B cell (primary cell): Measurements from ENCODE around the gene IRF2BPL. TPM values are rescaled to one million over a fixed set of nuclear protein-coding genes. Genes with fewer than 3 reads are reported as not detected.

Experiments used
- ATAC-seq: fragments of 200-7000 bp; cut with Tn5 transposase; one replicate; pipeline ENCODE4 v1.10.0; 2021; ENCODE audit warnings: low read depth, mild to moderate bottlenecking, moderate number of reproducible peaks, moderate library complexity
- CTCF ChIA-PET: fragments of 350-600 bp; sonication (Branson Sonifier 250); formaldehyde crosslinking; loops from one replicate; lab custom pipeline; 2021; ENCODE audit warnings: antibody characterized with exemption, inconsistent platforms; lab: Charles Lee
- POLR2A ChIA-PET: fragments of 350-600 bp; sonication (Branson Sonifier 250); formaldehyde crosslinking; loops from one replicate; lab custom pipeline; 2021; ENCODE audit warnings: antibody characterized with exemption; lab: Charles Lee
- DNase-seq: peaks from one replicate; pipeline ENCODE4 v3.0.0; 2013
- H2AFZ ChIP-seq: 2 replicates; pipeline ENCODE4 v1.6.1; 2012; ENCODE audit warnings: mild to moderate bottlenecking, low read depth, low read length; ENCODE audit not compliant: insufficient read depth, poor library complexity, severe bottlenecking
- H3K27ac ChIP-seq, 2 donors: 1 replicate in 1 of 2; 2 replicates in 1 of 2; pipeline ENCODE4 v1.5.1; 2012 to 2013; ENCODE audit warnings: low read length in 2 of 2, mild to moderate bottlenecking in 2 of 2, moderate library complexity in 1 of 2
- H3K27me3 ChIP-seq, 4 experiments: fragments of 200-600 bp in 1 of 4; sonication (generic) in 1 of 4; replicated peaks in 1 of 4; 1 replicate in 2 of 4; 2 replicates in 2 of 4; pipeline versions ENCODE4 v1.6.1 to v1.7.0; 2013 to 2016; ENCODE audit warnings: low read length in 3 of 4, mild to moderate bottlenecking in 2 of 4, mixed read lengths in 1 of 4, moderate library complexity in 1 of 4; ENCODE audit not compliant: insufficient read depth in 4 of 4, control insufficient read depth in 3 of 4; ENCODE audit errors: control extremely low read depth in 1 of 4
- H3K36me3 ChIP-seq, 2 experiments: replicated peaks in 1 of 2; 1 replicate in 1 of 2; 2 replicates in 1 of 2; pipeline versions ENCODE4 v1.6.1 to v1.7.1; 2013; ENCODE audit warnings: low read length in 1 of 2; ENCODE audit not compliant: insufficient read depth in 2 of 2, control insufficient read depth in 1 of 2; ENCODE audit errors: control extremely low read depth in 1 of 2, extremely low read depth in 1 of 2
- H3K4me1 ChIP-seq, 2 donors: fragments of 200-600 bp in 1 of 2; sonication (generic) in 1 of 2; 1 replicate in 1 of 2; 2 replicates in 1 of 2; pipeline versions ENCODE4 v1.5.1 to v1.6.1; 2013 to 2017; ENCODE audit warnings: low read length in 2 of 2; ENCODE audit not compliant: control insufficient read depth in 2 of 2, insufficient read depth in 2 of 2
- H3K4me2 ChIP-seq: replicated peaks from 2 replicates; pipeline ENCODE3; 2012; ENCODE audit warnings: mild to moderate bottlenecking, low read depth, low read length; ENCODE audit not compliant: poor library complexity, severe bottlenecking
- H3K4me3 ChIP-seq, 5 experiments: fragments of 200-600 bp in 1 of 5; sonication (generic) in 1 of 5; 1 replicate in 3 of 5; 2 replicates in 2 of 5; pipeline versions ENCODE4 v1.5.1 to v1.7.0; 2011 to 2016; ENCODE audit warnings: low read length in 4 of 5, mild to moderate bottlenecking in 4 of 5, low read depth in 2 of 5, control low read depth in 1 of 5, moderate library complexity in 1 of 5; ENCODE audit not compliant: insufficient read depth in 1 of 5; ENCODE audit errors: control extremely low read depth in 1 of 5, extremely low read depth in 1 of 5
- H3K79me2 ChIP-seq: fragments of 200-600 bp; sonication (generic); one replicate; pipeline ENCODE4 v1.6.0; 2016; ENCODE audit warnings: low read length; ENCODE audit not compliant: control insufficient read depth, insufficient read depth
- H3K9ac ChIP-seq: fragments of 200-600 bp; sonication (generic); 2 replicates; pipeline ENCODE4 v1.6.1; 2017; ENCODE audit warnings: mild to moderate bottlenecking, low read length, moderate library complexity
- H3K9me3 ChIP-seq, 3 donors: one replicate each; pipeline versions ENCODE4 v1.6.1 to v1.7.1; 2013; ENCODE audit warnings: low read length in 2 of 3; ENCODE audit not compliant: control insufficient read depth in 2 of 3, insufficient read depth in 1 of 3; ENCODE audit errors: control extremely low read depth in 1 of 3
- H4K20me1 ChIP-seq: 2 replicates; pipeline ENCODE4 v1.6.0; 2012; ENCODE audit warnings: mild to moderate bottlenecking, low read length; ENCODE audit not compliant: insufficient read depth, control insufficient read depth, poor library complexity, severe bottlenecking
- H3K27ac Mint-ChIP-seq: one replicate; pipeline ENCODE4 v1.8.0; 2021; ENCODE audit warnings: mixed read lengths
- H3K27me3 Mint-ChIP-seq: one replicate; pipeline ENCODE4 v1.8.0; 2021; ENCODE audit warnings: mixed read lengths
- H3K4me1 Mint-ChIP-seq: one replicate; pipeline ENCODE4 v1.8.0; 2021; ENCODE audit warnings: mixed read lengths
- H3K4me3 Mint-ChIP-seq: one replicate; pipeline ENCODE4 v1.8.0; 2021; ENCODE audit warnings: mixed read lengths
- H3K9me3 Mint-ChIP-seq: one replicate; pipeline ENCODE4 v1.8.0; 2022; ENCODE audit warnings: mixed read lengths; ENCODE audit not compliant: insufficient read depth
- CTCF ChIP-seq: fragments of 200-600 bp; IDR thresholded peaks from one replicate; pipeline ENCODE4 v1.8.0; 2022; ENCODE audit warnings: antibody characterized with exemption, mild to moderate bottlenecking
- EZH2 ChIP-seq: IDR thresholded peaks from 2 replicates; pipeline ENCODE4 v1.6.1; 2012; ENCODE audit warnings: borderline replicate concordance, low read depth, mild to moderate bottlenecking, moderate library complexity, low read length; ENCODE audit not compliant: insufficient read depth, poor library complexity, severe bottlenecking
- WGBS: methylation state at CpG from one replicate; pipeline ENCODE4 v1.1.5; 2013; ENCODE audit warnings: missing lambda C conversion rate; ENCODE audit not compliant: insufficient coverage; 5-methylcytosine and 5-hydroxymethylcytosine counted together
- intact Hi-C: fragments of 100-400 bp; cut with micrococcal nuclease; formaldehyde crosslinking; loops from one replicate; pipeline ENCODE4 v1.10.0; 2022
- polyA plus RNA-seq: library from polyadenylated mRNA; depleted of rRNA; stranded (reverse); fragments of >200 nt; gene quantifications from 2 replicates; pipeline ENCODE4 v1.2.3, GENCODE V29; 2012
- total RNA-seq, 2 donors: library from RNA; stranded (reverse); fragments of 120-200 nt in 1 of 2; gene quantifications; 1 replicate in 1 of 2; 2 replicates in 1 of 2; pipeline versions ENCODE4 v1.2.3 to v1.2.4, GENCODE V29; 2013 to 2022

Gene IRF2BPL
- total and polyA plus RNA-seq, 2 donors (not counting 1 experiment from before 2014, with no cell fraction given) = 27.9 to 34.0 TPM

- no peaks in the 10 kb centered on the region for H3K9me3 ChIP-seq
- H3K9me3 Mint-ChIP-seq = no peaks in the 10 kb centered on the region
- TF ChIP-seq CTCF = no peak
- no peak for TF ChIP-seq EZH2
- peak overlapping the region; percentile 98 for H3K27ac Mint-ChIP-seq
- WGBS = 0% methylated on average over 6 of the region's 26 CpGs
- intact Hi-C loops = loop anchor here (1.0 kb wide), 3 partner anchors 12 to 84 kb away; partner anchors contain the start of gene IRF2BPL
- ATAC-seq (peak; percentile 72), DNase-seq (peak; percentile 94)
- no peaks in the 10 kb centered on the region for H4K20me1 ChIP-seq
- peak overlapping the region; percentile 72 for H3K9ac ChIP-seq
- H3K4me2 ChIP-seq = peak overlapping the region; percentile 90
- H3K4me1 Mint-ChIP-seq = peaks cover 79% of the 10 kb centered on the region
- peak overlapping the region; percentile 11 to 70 (median 56) for H3K4me3 ChIP-seq
- ChIA-PET CTCF (interaction anchor here (0.6 to 5.8 kb wide), 11 partner anchors 10 to 176 kb away, joined by 3 to 48 read pairs (median 7); partner anchors contain the start of gene IRF2BPL), POLR2A (interaction anchor here (0.7 to 2.2 kb wide), 7 partner anchors 12 to 135 kb away, joined by 3 to 46 read pairs (median 7); partner anchors contain the start of gene IRF2BPL)
- H3K36me3 ChIP-seq = no peaks in the 10 kb centered on the region
- peak overlapping the region; percentile 88 for H3K4me3 Mint-ChIP-seq
- H3K27me3 Mint-ChIP-seq = no peaks in the 10 kb centered on the region
- H3K79me2 ChIP-seq = no peaks in the 10 kb centered on the region
- no peaks in the 10 kb centered on the region for H3K27me3 ChIP-seq
- peak overlapping the region; percentile 89 to 93 for H3K27ac ChIP-seq
- peaks cover 71 to 86% of the 10 kb centered on the region in 2 donors for H3K4me1 ChIP-seq
- H2AFZ ChIP-seq = peak overlapping the region; percentile 91
Observed at GRCh38 chr14:77040059-77040740, 11.7 kb upstream of the IRF2BPL start.
